Right kidney (tissue), 1 donor: ENCODE results near the gene GSE1.

Experiments used
- DNase-seq: peaks from one replicate; pipeline ENCODE4 v3.0.0-alpha.2; 2016

GSE1 gene

GRCh38 chr16:85659805-85660511 is 46.8 kb downstream of the GSE1 start:
- DNase-seq = peak; percentile 53

GRCh38 chr16:85660843-85661739 is 48.0 kb downstream of the GSE1 start:
- DNase-seq = no peak

GRCh38 chr16:85661740-85662481 is 48.8 kb downstream of the GSE1 start:
- no peak for DNase-seq

- DNase-seq = peak; percentile 40
Measured at GRCh38 chr16:85662482-85662812, 49.3 kb downstream of the GSE1 start.

GRCh38 chr16:85662976-85663830 is 50.1 kb downstream of the GSE1 start:
- DNase-seq = no peak

- DNase-seq = no peak
Measured at GRCh38 chr16:85663891-85664321, 50.8 kb downstream of the GSE1 start.

- DNase-seq = no peak
Measured at GRCh38 chr16:85664580-85665372, 51.7 kb downstream of the GSE1 start.

GRCh38 chr16:85665373-85665740 is 52.2 kb downstream of the GSE1 start:
- DNase-seq = no peak

GRCh38 chr16:85665929-85666328 is 52.8 kb downstream of the GSE1 start:
- DNase-seq = no peak

- DNase-seq = no peak
Measured at GRCh38 chr16:85667261-85667660, 54.1 kb downstream of the GSE1 start.

- DNase-seq = no peak
Measured at GRCh38 chr16:85667841-85668413, 54.8 kb downstream of the GSE1 start.

GRCh38 chr16:85668676-85669424 is 55.7 kb downstream of the GSE1 start:
- DNase-seq = no peak

GRCh38 chr16:85670840-85671239 is 57.7 kb downstream of the GSE1 start:
- no peak for DNase-seq

- DNase-seq = peak; percentile 31
Measured at GRCh38 chr16:85673529-85674417, 60.7 kb downstream of the GSE1 start.

- no peak for DNase-seq
Measured at GRCh38 chr16:85674418-85674755, 61.3 kb downstream of the GSE1 start.

- no peak for DNase-seq
Measured at GRCh38 chr16:85674828-85675227, 61.7 kb downstream of the GSE1 start.

GRCh38 chr16:85675251-85675874 is 62.2 kb downstream of the GSE1 start:
- DNase-seq = no peak

GRCh38 chr16:85676466-85676865 is 63.3 kb downstream of the GSE1 start:
- no peak for DNase-seq
